ENCODE measurements around the gene SH3BP4.

DNA sequence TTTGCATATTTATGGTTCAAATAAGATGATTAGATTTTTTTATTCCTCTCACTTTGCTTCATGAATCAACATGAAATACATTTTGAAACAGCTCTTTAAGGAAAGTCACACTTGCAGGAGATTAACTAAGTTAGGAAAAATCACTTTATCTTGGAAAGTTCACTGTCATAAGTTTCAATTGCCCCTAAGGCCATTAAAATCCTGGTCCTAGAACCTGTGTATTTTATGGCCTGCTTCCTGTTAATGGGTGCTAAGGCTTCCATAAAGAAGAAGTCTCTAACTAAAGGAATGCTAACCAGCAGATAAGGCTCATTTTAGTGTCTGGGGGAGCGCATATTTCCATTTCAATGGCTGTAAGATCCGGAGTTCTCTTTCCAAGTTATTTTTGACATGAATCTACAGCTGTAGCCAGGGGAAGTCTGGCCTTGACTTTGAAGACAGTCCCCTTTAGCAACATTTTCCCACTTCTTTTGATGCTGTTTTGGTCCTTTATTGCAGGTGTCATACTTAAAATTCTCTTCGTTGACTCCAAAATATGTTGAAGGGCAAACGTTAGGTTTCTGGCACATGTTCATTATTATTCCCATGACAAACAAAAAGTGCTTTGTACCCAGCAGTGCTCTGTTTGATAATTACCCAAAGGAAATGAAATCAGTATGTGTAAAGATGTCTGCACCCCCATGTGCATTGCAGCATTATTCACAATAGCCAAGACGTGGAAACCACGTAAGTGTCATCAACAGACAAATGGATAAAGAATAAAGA lies 34.4 kb upstream of the SH3BP4 start:
- TF ChIP-seq EP300 (IDR thresholded peaks at IDR 0.05) (no peak), POLR2A (IDR thresholded peaks at IDR 0.05) (no peak)

Data from gastroesophageal sphincter (tissue), 2 donors.